GM12874 (cell line): ENCODE measurements around the gene UBE2C.

Experiments used
- TF ChIP-seq, protein P1 (sequence below): IDR thresholded peaks from 2 replicates; pipeline ENCODE4 v1.5.1; 2011; ENCODE audit warnings: low read depth, mild to moderate bottlenecking, control low read depth, low read length, moderate library complexity; ENCODE audit not compliant: insufficient read depth

The UBE2C gene

DNA sequence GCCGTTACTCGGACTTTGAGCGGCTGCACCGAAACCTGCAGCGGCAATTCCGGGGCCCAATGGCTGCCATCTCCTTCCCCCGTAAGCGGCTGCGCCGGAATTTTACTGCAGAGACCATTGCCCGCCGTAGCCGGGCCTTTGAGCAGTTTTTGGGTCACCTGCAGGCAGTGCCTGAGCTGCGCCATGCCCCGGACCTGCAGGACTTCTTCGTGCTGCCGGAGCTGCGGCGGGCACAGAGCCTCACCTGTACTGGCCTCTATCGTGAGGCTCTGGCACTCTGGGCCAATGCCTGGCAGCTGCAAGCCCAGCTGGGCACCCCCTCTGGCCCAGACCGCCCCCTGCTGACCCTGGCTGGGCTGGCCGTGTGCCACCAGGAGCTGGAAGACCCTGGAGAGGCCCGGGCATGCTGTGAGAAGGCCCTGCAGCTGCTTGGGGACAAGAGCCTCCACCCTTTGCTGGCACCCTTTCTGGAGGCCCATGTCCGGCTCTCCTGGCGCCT, 28.3 kb downstream of the UBE2C start:
- TF ChIP-seq, protein P1, sequence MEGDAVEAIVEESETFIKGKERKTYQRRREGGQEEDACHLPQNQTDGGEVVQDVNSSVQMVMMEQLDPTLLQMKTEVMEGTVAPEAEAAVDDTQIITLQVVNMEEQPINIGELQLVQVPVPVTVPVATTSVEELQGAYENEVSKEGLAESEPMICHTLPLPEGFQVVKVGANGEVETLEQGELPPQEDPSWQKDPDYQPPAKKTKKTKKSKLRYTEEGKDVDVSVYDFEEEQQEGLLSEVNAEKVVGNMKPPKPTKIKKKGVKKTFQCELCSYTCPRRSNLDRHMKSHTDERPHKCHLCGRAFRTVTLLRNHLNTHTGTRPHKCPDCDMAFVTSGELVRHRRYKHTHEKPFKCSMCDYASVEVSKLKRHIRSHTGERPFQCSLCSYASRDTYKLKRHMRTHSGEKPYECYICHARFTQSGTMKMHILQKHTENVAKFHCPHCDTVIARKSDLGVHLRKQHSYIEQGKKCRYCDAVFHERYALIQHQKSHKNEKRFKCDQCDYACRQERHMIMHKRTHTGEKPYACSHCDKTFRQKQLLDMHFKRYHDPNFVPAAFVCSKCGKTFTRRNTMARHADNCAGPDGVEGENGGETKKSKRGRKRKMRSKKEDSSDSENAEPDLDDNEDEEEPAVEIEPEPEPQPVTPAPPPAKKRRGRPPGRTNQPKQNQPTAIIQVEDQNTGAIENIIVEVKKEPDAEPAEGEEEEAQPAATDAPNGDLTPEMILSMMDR: no peak

DNA sequence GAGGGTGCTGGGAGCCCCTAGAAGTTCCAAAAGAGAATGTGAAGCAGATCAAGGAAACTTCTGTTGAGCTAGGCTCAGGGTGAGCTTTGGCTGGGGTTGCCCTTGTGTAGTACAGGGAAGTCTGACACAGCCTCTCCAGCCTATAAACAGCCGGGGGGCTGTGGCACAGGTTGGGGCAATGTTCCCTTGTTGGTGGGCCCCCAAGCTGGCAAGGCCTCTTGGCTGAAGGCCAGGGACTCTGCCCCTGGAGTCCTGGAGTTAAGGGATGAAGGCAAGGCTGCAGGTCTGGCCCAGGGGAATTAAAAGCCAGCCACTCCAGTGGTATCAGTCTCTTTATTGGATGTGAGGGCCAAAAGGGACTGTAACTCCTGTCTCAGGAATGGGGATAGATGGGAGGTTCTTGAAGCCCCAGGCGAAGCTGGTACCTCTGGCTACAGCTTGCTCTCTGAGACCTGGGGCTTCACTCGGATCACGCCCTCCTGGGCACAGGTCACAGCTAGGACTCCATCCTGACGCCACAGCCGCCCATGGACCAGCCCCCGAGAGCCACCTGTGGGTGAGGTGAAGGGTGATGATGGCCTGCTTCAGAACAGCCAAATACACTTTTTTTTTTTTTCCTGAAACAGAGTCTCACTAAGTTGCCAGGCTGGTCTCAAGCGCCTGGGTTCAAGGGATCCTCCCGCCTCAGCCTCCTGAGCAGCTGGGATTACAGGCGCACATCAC, 29.1 kb downstream of the UBE2C start:
- TF ChIP-seq, protein P1: no peak

DNA sequence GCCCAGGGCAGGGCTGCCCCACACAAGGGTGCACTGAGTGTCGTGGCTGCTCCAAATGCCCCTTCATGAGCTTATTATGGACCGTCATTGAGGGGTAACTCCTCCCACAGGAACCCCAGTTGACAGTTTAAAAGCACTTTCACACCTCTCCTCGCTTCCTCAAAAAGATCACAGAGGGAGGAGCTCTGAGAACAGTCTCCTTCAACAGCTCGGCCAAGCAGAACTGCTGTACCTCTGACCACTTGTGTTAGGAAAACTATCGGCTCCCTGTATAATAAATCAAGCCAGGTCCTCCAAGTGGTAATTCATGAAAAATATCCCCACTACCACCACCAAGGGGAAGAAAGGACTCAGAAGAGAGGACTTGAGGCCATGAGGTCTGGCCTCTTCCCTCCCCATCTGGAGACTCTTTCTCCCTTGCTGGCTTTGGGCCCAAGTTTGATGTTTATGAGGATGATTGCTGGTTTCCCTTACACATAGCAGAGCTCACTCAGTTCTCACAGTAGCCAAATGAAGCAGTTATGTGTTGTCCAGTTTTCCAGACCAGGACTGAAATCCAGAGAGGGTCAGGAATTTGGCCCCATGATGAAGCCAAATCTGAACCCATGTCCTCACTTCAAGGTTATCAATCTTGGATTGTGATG, 29.8 kb downstream of the UBE2C start:
- TF ChIP-seq, protein P1: no peak

DNA sequence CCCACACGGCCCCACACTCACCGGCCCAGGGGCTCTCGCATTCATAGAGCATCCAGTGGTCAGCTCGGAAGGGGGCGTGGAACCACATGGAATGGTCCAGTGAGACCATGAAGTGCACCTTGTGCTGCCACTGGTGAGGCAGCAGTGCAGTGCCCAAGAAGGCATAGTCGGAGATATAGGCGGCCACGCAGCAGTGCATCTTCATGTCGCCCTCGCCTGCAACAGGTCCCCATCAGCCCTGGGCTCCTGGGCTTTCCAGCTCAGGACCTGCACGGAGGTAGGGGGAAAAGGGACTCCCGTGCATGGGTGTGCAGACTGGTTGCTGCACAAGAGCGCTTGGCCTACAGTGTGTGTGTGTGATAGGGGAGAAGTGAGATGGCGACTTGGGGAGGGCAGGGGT, 31.1 kb downstream of the UBE2C start:
- TF ChIP-seq, protein P1: no peak

DNA sequence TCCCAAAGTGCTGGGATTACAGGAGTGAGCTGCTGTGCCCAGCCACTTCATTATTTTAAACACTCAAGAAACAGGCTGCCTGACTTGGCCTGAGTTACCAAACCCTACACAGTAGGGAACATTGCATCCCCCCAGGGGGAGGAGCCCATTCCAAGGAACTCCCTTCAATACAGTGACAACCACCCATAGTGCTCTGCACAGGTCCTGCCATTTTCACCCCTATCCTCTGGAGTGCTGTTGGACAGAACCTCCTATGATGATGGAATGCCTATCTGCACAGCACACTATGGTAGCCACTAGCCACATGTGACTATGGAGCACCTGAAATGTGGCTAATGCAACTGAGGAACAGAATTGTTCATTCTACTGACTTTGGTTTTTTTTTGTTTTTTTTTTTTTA, 33.0 kb downstream of the UBE2C start:
- TF ChIP-seq, protein P1: no peak

DNA sequence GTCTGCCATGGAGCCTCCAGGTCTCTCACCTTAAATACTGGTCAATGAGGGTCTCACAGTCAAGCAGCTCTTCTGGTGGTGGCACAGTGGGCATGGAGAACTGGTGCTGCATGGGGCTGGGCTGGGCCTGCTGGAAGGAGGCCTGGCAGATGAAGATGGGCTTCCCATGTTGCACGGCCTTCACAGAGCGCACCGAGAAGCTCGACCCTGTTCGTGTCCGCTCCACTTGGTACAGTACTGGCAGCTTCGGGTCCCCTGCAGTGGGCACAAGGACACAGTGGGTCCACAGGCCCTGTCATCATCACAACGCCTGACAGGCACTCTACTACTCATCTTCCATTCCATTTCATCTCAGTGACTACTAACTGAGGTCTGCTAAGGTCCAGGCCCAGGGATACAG, 36.0 kb downstream of the UBE2C start:
- TF ChIP-seq, protein P1: no peak

DNA sequence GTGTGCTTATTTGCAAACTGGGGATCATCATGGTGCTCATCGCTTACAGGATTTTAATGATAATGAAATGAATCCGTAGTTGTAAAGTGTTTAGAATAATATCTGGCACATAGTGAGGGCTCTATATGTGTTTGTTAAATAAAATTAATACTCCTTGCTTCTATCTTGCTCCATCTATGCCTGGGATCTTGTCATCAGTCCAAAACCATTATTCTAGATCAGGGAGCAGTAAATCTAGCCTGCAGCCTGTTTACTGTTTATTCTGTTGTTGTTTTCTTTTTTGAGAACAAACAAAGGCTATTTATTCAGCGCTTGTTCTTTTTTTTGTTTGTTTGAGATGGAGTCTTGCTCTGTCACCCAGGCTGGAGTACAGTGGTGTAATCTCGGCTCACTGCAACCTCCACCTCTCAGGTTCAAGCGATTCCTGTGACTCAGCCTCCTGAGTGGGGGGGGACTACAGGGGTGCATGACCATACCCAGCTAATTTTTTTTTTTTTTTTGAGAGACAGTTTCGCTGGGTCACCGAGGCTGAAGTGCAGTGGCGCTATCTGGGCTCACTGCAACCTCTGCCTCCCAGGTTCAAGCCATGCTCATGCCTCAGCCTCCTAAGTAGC, 36.6 kb downstream of the UBE2C start:
- TF ChIP-seq, protein P1: no peak
